SU-DHL-6 (cell line): ENCODE measurements around the gene NOP10.

Experiments used
- H2AFZ ChIP-seq: fragments of 200-600 bp; sonication (generic); 2 replicates; pipeline ENCODE4 v1.6.1; 2014; ENCODE audit warnings: low read depth, mild to moderate bottlenecking, moderate library complexity, mixed read lengths, antibody characterized with exemption, low read length; ENCODE audit not compliant: severe bottlenecking
- H3F3A ChIP-seq: fragments of 200-600 bp; shearing (Covaris generic); 2 replicates; pipeline ENCODE4 v1.6.0; 2016; ENCODE audit warnings: antibody characterized with exemption, mild to moderate bottlenecking; ENCODE audit not compliant: insufficient read depth
- H3K27ac ChIP-seq: fragments of 200-600 bp; sonication (generic); 2 replicates; pipeline ENCODE4 v1.5.1; 2016; ENCODE audit warnings: low read depth, mild to moderate bottlenecking, low read length, moderate library complexity, mixed read lengths
- H3K27me3 ChIP-seq: fragments of 200-600 bp; sonication (generic), shearing (Covaris generic); 2 replicates; pipeline ENCODE4 v1.6.0; 2014; ENCODE audit warnings: mild to moderate bottlenecking, low read length
- H3K36me3 ChIP-seq: fragments of 200-600 bp; sonication (generic); 2 replicates; pipeline ENCODE4 v1.6.1; 2014; ENCODE audit warnings: mild to moderate bottlenecking, low read length, mixed read lengths
- H3K4me2 ChIP-seq: fragments of 300-600, 200-600 bp; shearing (Covaris generic), sonication (generic); 2 replicates; pipeline ENCODE4 v1.6.0; 2014; ENCODE audit warnings: low read length, low read depth, mild to moderate bottlenecking; ENCODE audit not compliant: poor library complexity, severe bottlenecking
- H3K4me3 ChIP-seq: fragments of 200-600 bp; sonication (generic); 2 replicates; pipeline ENCODE4 v1.5.1; 2014; ENCODE audit warnings: antibody characterized with exemption, low read length, mild to moderate bottlenecking, mixed read lengths; ENCODE audit not compliant: insufficient read depth, poor library complexity, severe bottlenecking
- H3K79me2 ChIP-seq: fragments of 200-600 bp; sonication (generic); 2 replicates; pipeline ENCODE4 v1.6.1; 2014; ENCODE audit warnings: mild to moderate bottlenecking, low read length, moderate library complexity; ENCODE audit not compliant: insufficient read depth
- H3K9ac ChIP-seq: fragments of 200-600 bp; sonication (generic); 2 replicates; pipeline ENCODE4 v1.7.0; 2014; ENCODE audit warnings: mild to moderate bottlenecking, low read length
- H3K9me2 ChIP-seq: fragments of 200-600 bp; sonication (generic); replicated peaks from 2 replicates; pipeline ENCODE4 v1.6.1; 2014; ENCODE audit warnings: low read length; ENCODE audit not compliant: insufficient read depth
- H3K9me3 ChIP-seq: fragments of 200-600 bp; sonication (generic); 2 replicates; pipeline ENCODE4 v1.6.1; 2014; ENCODE audit warnings: low read length, mixed read lengths; ENCODE audit not compliant: insufficient read depth
- H4K20me1 ChIP-seq: fragments of 200-600 bp; sonication (generic); 2 replicates; pipeline ENCODE4 v1.6.1; 2014; ENCODE audit warnings: low read depth, mild to moderate bottlenecking, antibody characterized with exemption, low read length, moderate library complexity, mixed read lengths
- CTCF ChIP-seq: fragments of 200-600 bp; sonication (generic); IDR thresholded peaks from one replicate; pipeline ENCODE4 v1.5.1; 2017; ENCODE audit warnings: antibody characterized with exemption, mild to moderate bottlenecking, low read length, moderate library complexity; ENCODE audit not compliant: insufficient read depth, poor library complexity, severe bottlenecking
- EZH2phosphoT487 ChIP-seq: fragments of 200-600 bp; sonication (generic), shearing (Covaris generic); conservative IDR thresholded peaks from 2 replicates; pipeline ENCODE4 v1.6.1; 2018; ENCODE audit warnings: mild to moderate bottlenecking, antibody characterized with exemption, low read length, moderate library complexity, mixed read lengths

NOP10 gene

GRCh38 chr15:34304613-34305012 is 38.3 kb downstream of the NOP10 start:
- Histone ChIP-seq H3K9ac (no peak overlapping the region), H3K4me2 (no peak overlapping the region)
- TF ChIP-seq CTCF: no peak
- TF ChIP-seq EZH2phosphoT487: no peak

GRCh38 chr15:34301058-34301457 is 41.9 kb downstream of the NOP10 start:
- TF ChIP-seq EZH2phosphoT487 (no peak), CTCF (no peak)
- Histone ChIP-seq H4K20me1 (no peaks in the 10 kb centered on the region), H3K27me3 (no peaks in the 10 kb centered on the region), H2AFZ (no peak overlapping the region), H3K4me2 (no peak overlapping the region), H3K4me3 (no peak overlapping the region), H3K9me2 (no peaks in the 10 kb centered on the region), H3F3A (no peaks in the 10 kb centered on the region), H3K9ac (no peak overlapping the region), H3K27ac (no peak overlapping the region), H3K79me2 (no peaks in the 10 kb centered on the region), H3K9me3 (no peaks in the 10 kb centered on the region), H3K36me3 (no peaks in the 10 kb centered on the region)

More at GRCh38 chr15:34304613-34305012, 38.3 kb downstream of the NOP10 start:
- Histone ChIP-seq H3K27me3 (no peaks in the 10 kb centered on the region), H3K9me2 (no peaks in the 10 kb centered on the region), H3K27ac (no peak overlapping the region), H3F3A (no peaks in the 10 kb centered on the region), H3K4me3 (no peak overlapping the region), H2AFZ (no peak overlapping the region), H3K9me3 (no peaks in the 10 kb centered on the region), H3K36me3 (no peaks in the 10 kb centered on the region), H3K79me2 (no peaks in the 10 kb centered on the region), H4K20me1 (no peaks in the 10 kb centered on the region)

- Histone ChIP-seq H4K20me1 (no peaks in the 10 kb centered on the region), H3K36me3 (no peaks in the 10 kb centered on the region), H3K9ac (no peak overlapping the region), H3K27ac (no peak overlapping the region), H3K79me2 (no peaks in the 10 kb centered on the region), H3K27me3 (no peaks in the 10 kb centered on the region), H3K9me3 (no peaks in the 10 kb centered on the region), H3K4me2 (no peak overlapping the region), H3F3A (no peaks in the 10 kb centered on the region), H3K9me2 (no peaks in the 10 kb centered on the region), H2AFZ (no peak overlapping the region), H3K4me3 (no peak overlapping the region)
- TF ChIP-seq CTCF (no peak), EZH2phosphoT487 (no peak)
These were observed 45.9 kb downstream of the NOP10 start for GRCh38 chr15:34297059-34297458.
